K562 (cell line): ENCODE data around the gene RGL2. TPM values are rescaled to one million over a fixed set of nuclear protein-coding genes. Genes with fewer than 3 reads are reported as not detected.

Source experiments
- BRF1 ChIP-seq: IDR thresholded peaks from 3 replicates; pipeline ENCODE4 v1.6.1; 2011; ENCODE audit warnings: borderline replicate concordance, mild to moderate bottlenecking; ENCODE audit not compliant: insufficient read length; ENCODE audit errors: extremely low read depth
- CBX8 ChIP-seq: fragments of 200-600 bp; sonication (generic); IDR thresholded peaks from 2 replicates; pipeline ENCODE4 v1.6.1; 2012; ENCODE audit warnings: borderline replicate concordance, mixed run types, low read depth, mild to moderate bottlenecking, moderate library complexity, mixed read lengths, low read length, control low read depth, inconsistent platforms; ENCODE audit not compliant: poor library complexity, severe bottlenecking; ENCODE audit errors: extremely low read depth
- DPF2 ChIP-seq: fragments of 450-650 bp; IDR thresholded peaks from 2 replicates; pipeline ENCODE4 v1.6.1; 2016
- FIP1L1 ChIP-seq: fragments of 200-400 bp; formaldehyde crosslinking; IDR thresholded peaks from 2 replicates; pipeline ENCODE4 v1.6.1; 2018; ENCODE audit warnings: mild to moderate bottlenecking, low read depth, low read length; ENCODE audit not compliant: poor library complexity, severe bottlenecking
- FOXJ3 ChIP-seq: sonication (generic); formaldehyde crosslinking; IDR thresholded peaks from 2 replicates; pipeline ENCODE4 v1.4.0; 2020; ENCODE audit warnings: mild to moderate bottlenecking, missing genetic modification reagents
- FOXM1 ChIP-seq, 2 experiments: fragments of 450-650 bp in 1 of 2; sonication (generic) in 1 of 2; formaldehyde crosslinking in 1 of 2; IDR thresholded peaks; 2 replicates each; pipeline versions ENCODE4 v1.6.1 to v1.9.0; 2017 to 2022; ENCODE audit warnings: low read depth in 2 of 2, mild to moderate bottlenecking in 2 of 2, missing genetic modification reagents in 1 of 2, moderate library complexity in 1 of 2
- HSF4 ChIP-seq: fragments of 250-450 bp; sonication (Bioruptor Pico); IDR thresholded peaks from 2 replicates; pipeline ENCODE4 v2.1.2; 2022; ENCODE audit warnings: mild to moderate bottlenecking, moderate library complexity, borderline replicate concordance
- L3MBTL2 ChIP-seq: fragments of 450-650 bp; IDR thresholded peaks from 2 replicates; pipeline ENCODE4 v1.6.1; 2016; ENCODE audit warnings: mild to moderate bottlenecking, moderate library complexity
- MEF2D ChIP-seq: conservative IDR thresholded peaks from 2 replicates; pipeline ENCODE4 v1.6.1; 2016; ENCODE audit warnings: low read depth, missing genetic modification characterization, missing compliant biosample characterization
- MTF1 ChIP-seq: fragments of 250-450 bp; sonication (Bioruptor Pico); IDR thresholded peaks from 2 replicates; pipeline ENCODE4 v1.9.0; 2021; ENCODE audit warnings: moderate library complexity, mild to moderate bottlenecking, inconsistent platforms, borderline replicate concordance
- MYC ChIP-seq, 2 experiments: fragments of 250-450 bp in 1 of 2; sonication (Bioruptor Pico) in 1 of 2; IDR thresholded peaks; 2 replicates each; pipeline versions ENCODE4 v1.5.1 to v1.6.1; 2012 to 2021; ENCODE audit warnings: low read depth in 2 of 2, borderline replicate concordance in 1 of 2, improper control_type of control experiment in 1 of 2, low read length in 1 of 2, mild to moderate bottlenecking in 1 of 2, moderate library complexity in 1 of 2
- NFRKB ChIP-seq: fragments of 450-650 bp; IDR thresholded peaks from 2 replicates; pipeline ENCODE4 v1.6.1; 2016; ENCODE audit warnings: low read depth
- PHF8 ChIP-seq: fragments of 200-600 bp; sonication (generic); IDR thresholded peaks from 2 replicates; pipeline ENCODE4 v1.6.1; 2012; ENCODE audit warnings: mixed run types, mild to moderate bottlenecking, inconsistent platforms, low read length, moderate library complexity, borderline replicate concordance
- RCOR1 ChIP-seq, 2 experiments: IDR thresholded peaks; 2 replicates each; pipeline ENCODE4 v1.6.1; 2012; ENCODE audit warnings: low read depth in 2 of 2, low read length in 2 of 2, borderline replicate concordance in 1 of 2, improper control_type of control experiment in 1 of 2
- RFX7 ChIP-seq: fragments of 250-450 bp; sonication (Bioruptor Pico); IDR thresholded peaks from 2 replicates; pipeline ENCODE4 v1.5.1; 2021; ENCODE audit warnings: mild to moderate bottlenecking
- SNRNP70 ChIP-seq: fragments of 200-400 bp; formaldehyde crosslinking; optimal IDR thresholded peaks from 2 replicates; pipeline ENCODE3; 2017; ENCODE audit warnings: low read depth, low read length
- polyA plus RNA-seq, 8 experiments: library from polyadenylated mRNA; depleted of rRNA in 4 of 8; stranded (reverse) in 5 of 8; unstranded in 3 of 8; fragments of >200 nt; fragmentation: Nextera tagmentation in 2 of 8; fragmentation: Illumina TruSeq in 1 of 8; extraction: Ambion mirVana in 2 of 8; extraction: Trizol in 1 of 8; gene quantifications; 2 replicates each; pipeline versions ENCODE4 v1.2.1 to v1.2.3, GENCODE V29; 2011 to 2014; ENCODE audit warnings: inconsistent platforms in 1 of 8, missing spikeins in 1 of 8
- total RNA-seq, 7 experiments: library from RNA; depleted of rRNA in 6 of 7; stranded (reverse); fragments of >200 nt in 6 of 7; fragmentation: Illumina TruSeq in 2 of 7; extraction: Trizol in 2 of 7; gene quantifications; 2 replicates each; pipeline versions ENCODE4 v1.2.1 to v1.2.3, GENCODE V29; 2011 to 2021; ENCODE audit warnings: low replicate concordance in 1 of 7
- TF ChIP-seq, protein P1 (sequence below), 2 experiments: IDR thresholded peaks in 1 of 2; conservative IDR thresholded peaks in 1 of 2; 2 replicates each; pipeline ENCODE4 v1.6.1; 2016; ENCODE audit warnings: low read depth in 2 of 2, mild to moderate bottlenecking in 1 of 2, missing compliant biosample characterization in 1 of 2, missing genetic modification characterization in 1 of 2, moderate library complexity in 1 of 2
- TF ChIP-seq, protein P2 (sequence below): sonication (generic); formaldehyde crosslinking; IDR thresholded peaks from 2 replicates; pipeline ENCODE4 v1.8.0; 2022; ENCODE audit warnings: mild to moderate bottlenecking, missing genetic modification reagents
- TF ChIP-seq, protein P3 (sequence below): fragments of 250-450 bp; sonication (Bioruptor Pico); IDR thresholded peaks from 2 replicates; pipeline ENCODE4 v1.4.0; 2020; ENCODE audit warnings: mild to moderate bottlenecking, moderate library complexity

The RGL2 gene
- total and polyA plus RNA-seq, 9 of the 15 experiments (the other 6 are each of a cell fraction or from before 2014, with no cell fraction given) = 1.8 to 57.1 (median 19.5) TPM

DNA sequence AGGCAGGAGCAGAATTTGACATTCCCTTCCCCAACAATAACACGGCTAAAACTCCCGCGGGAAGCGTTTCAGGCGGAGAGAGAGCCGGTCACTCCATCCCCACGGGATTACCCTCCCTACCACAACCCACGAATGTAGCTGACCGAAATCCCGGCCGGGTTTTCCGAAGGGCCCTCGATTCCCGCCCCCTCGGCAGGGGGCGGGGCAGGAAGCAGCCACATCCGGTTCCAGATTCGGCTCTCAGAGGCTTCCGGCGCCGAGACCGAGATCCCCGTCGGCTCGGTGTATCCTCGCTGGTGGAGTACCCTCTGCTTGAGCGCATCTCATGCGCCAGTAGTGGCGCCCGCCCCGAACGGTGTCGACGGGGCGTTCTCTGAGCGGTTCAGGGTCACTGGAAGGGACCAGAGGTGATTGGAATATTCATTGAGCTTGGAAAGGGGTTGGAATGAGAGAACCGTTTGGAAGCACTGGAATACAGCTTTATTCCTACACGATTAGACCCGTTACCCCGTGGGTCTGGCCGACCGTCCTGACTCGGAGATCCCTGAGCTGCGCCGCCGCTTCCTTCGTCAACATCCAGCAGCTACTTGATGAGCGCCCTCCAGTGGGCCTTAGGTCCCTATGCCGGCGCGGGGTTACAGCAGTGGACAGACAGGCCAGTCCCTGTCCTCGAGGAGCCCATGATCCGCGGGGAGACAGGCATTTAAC is 649 bp upstream of the RGL2 start (continued):
- peak; percentile 80 for TF ChIP-seq FOXM1 (IDR thresholded peaks at IDR 0.05; ENCODE audit: low read depth)
- peak; percentile 33; the same call in 1 of the 2 replicates for TF ChIP-seq FOXM1 (CRISPR knock-in tag; IDR thresholded peaks at IDR 0.05; ENCODE audit: low read depth)
- no peak for TF ChIP-seq MTF1
- TF ChIP-seq PHF8 = peak; percentile 79; the same call in 1 of the 2 replicates
- no peak for TF ChIP-seq FOXJ3 (CRISPR knock-in tag)
- TF ChIP-seq FIP1L1 = no peak
- peak; percentile 86; the same call in 1 of the 2 replicates for TF ChIP-seq L3MBTL2
- TF ChIP-seq, protein P1, sequence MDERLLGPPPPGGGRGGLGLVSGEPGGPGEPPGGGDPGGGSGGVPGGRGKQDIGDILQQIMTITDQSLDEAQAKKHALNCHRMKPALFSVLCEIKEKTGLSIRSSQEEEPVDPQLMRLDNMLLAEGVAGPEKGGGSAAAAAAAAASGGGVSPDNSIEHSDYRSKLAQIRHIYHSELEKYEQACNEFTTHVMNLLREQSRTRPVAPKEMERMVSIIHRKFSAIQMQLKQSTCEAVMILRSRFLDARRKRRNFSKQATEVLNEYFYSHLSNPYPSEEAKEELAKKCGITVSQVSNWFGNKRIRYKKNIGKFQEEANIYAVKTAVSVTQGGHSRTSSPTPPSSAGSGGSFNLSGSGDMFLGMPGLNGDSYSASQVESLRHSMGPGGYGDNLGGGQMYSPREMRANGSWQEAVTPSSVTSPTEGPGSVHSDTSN (CRISPR knock-in tag; IDR thresholded peaks at IDR 0.05; ENCODE audit: low read depth) = no peak
- TF ChIP-seq, protein P1 (tag; conservative IDR thresholded peaks at IDR 0.05; ENCODE audit: low read depth) = 0 out of 2 replicates have a peak, but pooled peaks have one; percentile 27
- TF ChIP-seq, protein P2, sequence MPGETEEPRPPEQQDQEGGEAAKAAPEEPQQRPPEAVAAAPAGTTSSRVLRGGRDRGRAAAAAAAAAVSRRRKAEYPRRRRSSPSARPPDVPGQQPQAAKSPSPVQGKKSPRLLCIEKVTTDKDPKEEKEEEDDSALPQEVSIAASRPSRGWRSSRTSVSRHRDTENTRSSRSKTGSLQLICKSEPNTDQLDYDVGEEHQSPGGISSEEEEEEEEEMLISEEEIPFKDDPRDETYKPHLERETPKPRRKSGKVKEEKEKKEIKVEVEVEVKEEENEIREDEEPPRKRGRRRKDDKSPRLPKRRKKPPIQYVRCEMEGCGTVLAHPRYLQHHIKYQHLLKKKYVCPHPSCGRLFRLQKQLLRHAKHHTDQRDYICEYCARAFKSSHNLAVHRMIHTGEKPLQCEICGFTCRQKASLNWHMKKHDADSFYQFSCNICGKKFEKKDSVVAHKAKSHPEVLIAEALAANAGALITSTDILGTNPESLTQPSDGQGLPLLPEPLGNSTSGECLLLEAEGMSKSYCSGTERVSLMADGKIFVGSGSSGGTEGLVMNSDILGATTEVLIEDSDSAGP (CRISPR knock-in tag) = no peak
- no peak for TF ChIP-seq BRF1
- TF ChIP-seq DPF2 = peak; percentile 72; the same call in 1 of the 2 replicates
- TF ChIP-seq SNRNP70 = no peak
- TF ChIP-seq RCOR1 (IDR thresholded peaks at IDR 0.05; ENCODE audit: borderline replicate concordance in 1 of 2, low read depth in 2 of 2, low read length in 2 of 2) = peak; percentile 18 to 41; a peak in 1 of 4 replicates
- TF ChIP-seq, protein P3, sequence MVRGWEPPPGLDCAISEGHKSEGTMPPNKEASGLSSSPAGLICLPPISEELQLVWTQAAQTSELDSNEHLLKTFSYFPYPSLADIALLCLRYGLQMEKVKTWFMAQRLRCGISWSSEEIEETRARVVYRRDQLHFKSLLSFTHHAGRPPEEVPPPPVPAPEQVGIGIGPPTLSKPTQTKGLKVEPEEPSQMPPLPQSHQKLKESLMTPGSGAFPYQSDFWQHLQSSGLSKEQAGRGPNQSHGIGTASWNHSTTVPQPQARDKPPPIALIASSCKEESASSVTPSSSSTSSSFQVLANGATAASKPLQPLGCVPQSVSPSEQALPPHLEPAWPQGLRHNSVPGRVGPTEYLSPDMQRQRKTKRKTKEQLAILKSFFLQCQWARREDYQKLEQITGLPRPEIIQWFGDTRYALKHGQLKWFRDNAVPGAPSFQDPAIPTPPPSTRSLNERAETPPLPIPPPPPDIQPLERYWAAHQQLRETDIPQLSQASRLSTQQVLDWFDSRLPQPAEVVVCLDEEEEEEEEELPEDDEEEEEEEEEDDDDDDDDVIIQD (CRISPR knock-in tag) = no peak
- TF ChIP-seq CBX8 = no peak
- no peak; the same call in 1 of the 2 replicates for TF ChIP-seq HSF4 (CRISPR knock-in tag)
- TF ChIP-seq MYC (IDR thresholded peaks at IDR 0.05; ENCODE audit: low read depth, low read length) = peak; percentile 73
- peak; percentile 62; the same call in 1 of the 2 replicates for TF ChIP-seq MYC (CRISPR knock-in tag; IDR thresholded peaks at IDR 0.05; ENCODE audit: borderline replicate concordance, low read depth)
- peak; percentile 15; the same call in 1 of the 2 replicates for TF ChIP-seq MEF2D (tag)
- no peak for TF ChIP-seq RFX7 (CRISPR knock-in tag)
- TF ChIP-seq NFRKB = peak; percentile 76
